SK-N-SH treated with all-trans-retinoic acid at 6 μM for 48 hours (cell line): ENCODE measurements around the gene FAM180A.

Experiments used
- SNAI2 ChIP-seq: fragments of 250-450 bp; sonication (Bioruptor Pico); IDR thresholded peaks from 2 replicates; pipeline ENCODE4 v1.5.0; 2020; ENCODE audit warnings: mild to moderate bottlenecking, moderate library complexity
- TOX ChIP-seq: fragments of 250-450 bp; sonication (Bioruptor Pico); IDR thresholded peaks from 2 replicates; pipeline ENCODE4 v1.8.0; 2021; ENCODE audit warnings: mild to moderate bottlenecking, moderate library complexity, borderline replicate concordance
- ZNF70 ChIP-seq: fragments of 450-650 bp; formaldehyde crosslinking; IDR thresholded peaks from 2 replicates; pipeline ENCODE4 v1.5.0; 2020; ENCODE audit warnings: mild to moderate bottlenecking, moderate library complexity
- TF ChIP-seq, protein P1 (sequence below): fragments of 250-450 bp; sonication (Bioruptor Pico); IDR thresholded peaks from 2 replicates; pipeline ENCODE4 v1.5.1; 2020; ENCODE audit warnings: low read depth, mild to moderate bottlenecking, moderate library complexity
- TF ChIP-seq, protein P2 (sequence below): fragments of 250-450 bp; sonication (Bioruptor Pico); IDR thresholded peaks from 2 replicates; pipeline ENCODE4 v1.8.0; 2020; ENCODE audit warnings: mild to moderate bottlenecking, moderate library complexity, borderline replicate concordance

- TF ChIP-seq SNAI2 (no peak), TOX (CRISPR knock-in tag) (no peak), ZNF70 (CRISPR knock-in tag) (no peak)
- TF ChIP-seq, protein P1, sequence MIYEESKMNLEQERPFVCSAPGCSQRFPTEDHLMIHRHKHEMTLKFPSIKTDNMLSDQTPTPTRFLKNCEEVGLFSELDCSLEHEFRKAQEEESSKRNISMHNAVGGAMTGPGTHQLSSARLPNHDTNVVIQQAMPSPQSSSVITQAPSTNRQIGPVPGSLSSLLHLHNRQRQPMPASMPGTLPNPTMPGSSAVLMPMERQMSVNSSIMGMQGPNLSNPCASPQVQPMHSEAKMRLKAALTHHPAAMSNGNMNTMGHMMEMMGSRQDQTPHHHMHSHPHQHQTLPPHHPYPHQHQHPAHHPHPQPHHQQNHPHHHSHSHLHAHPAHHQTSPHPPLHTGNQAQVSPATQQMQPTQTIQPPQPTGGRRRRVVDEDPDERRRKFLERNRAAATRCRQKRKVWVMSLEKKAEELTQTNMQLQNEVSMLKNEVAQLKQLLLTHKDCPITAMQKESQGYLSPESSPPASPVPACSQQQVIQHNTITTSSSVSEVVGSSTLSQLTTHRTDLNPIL (CRISPR knock-in tag): no peak
- TF ChIP-seq, protein P2, sequence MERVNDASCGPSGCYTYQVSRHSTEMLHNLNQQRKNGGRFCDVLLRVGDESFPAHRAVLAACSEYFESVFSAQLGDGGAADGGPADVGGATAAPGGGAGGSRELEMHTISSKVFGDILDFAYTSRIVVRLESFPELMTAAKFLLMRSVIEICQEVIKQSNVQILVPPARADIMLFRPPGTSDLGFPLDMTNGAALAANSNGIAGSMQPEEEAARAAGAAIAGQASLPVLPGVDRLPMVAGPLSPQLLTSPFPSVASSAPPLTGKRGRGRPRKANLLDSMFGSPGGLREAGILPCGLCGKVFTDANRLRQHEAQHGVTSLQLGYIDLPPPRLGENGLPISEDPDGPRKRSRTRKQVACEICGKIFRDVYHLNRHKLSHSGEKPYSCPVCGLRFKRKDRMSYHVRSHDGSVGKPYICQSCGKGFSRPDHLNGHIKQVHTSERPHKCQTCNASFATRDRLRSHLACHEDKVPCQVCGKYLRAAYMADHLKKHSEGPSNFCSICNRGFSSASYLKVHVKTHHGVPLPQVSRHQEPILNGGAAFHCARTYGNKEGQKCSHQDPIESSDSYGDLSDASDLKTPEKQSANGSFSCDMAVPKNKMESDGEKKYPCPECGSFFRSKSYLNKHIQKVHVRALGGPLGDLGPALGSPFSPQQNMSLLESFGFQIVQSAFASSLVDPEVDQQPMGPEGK (CRISPR knock-in tag): no peak
Observed at GRCh38 chr7:135734343-135734689, 14.3 kb downstream of the FAM180A start.
